GM21825 (cell line): Measurements from ENCODE around the gene SLC38A10.

Source experiments
- ATAC-seq: cut with Tn5 transposase; IDR thresholded peaks from one replicate; pipeline ENCODE4 v1.9.1; 2021; ENCODE audit warnings: mild to moderate bottlenecking, moderate library complexity; ENCODE audit not compliant: unreplicated experiment

SLC38A10 gene

DNA sequence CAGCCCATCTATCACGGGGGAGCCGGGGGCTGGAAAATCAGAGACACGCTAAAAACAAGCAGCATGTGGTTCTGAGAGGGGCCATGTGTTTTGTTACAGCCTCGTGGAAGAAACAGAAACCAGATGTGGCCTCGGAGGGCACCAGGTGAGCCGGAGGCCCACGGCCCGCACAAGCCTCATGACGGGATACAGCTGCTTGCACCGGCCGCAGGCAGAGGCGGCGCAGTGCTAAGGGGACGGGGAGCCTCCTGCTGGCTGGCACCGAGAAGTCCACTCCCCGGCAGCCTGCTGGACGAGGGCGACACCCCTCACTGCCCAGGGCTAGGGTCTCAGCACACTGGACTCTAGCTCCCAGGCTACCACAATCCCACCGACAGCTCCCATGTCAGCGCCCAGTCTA, 36.8 kb downstream of the SLC38A10 start:
- ATAC-seq: no peak

DNA sequence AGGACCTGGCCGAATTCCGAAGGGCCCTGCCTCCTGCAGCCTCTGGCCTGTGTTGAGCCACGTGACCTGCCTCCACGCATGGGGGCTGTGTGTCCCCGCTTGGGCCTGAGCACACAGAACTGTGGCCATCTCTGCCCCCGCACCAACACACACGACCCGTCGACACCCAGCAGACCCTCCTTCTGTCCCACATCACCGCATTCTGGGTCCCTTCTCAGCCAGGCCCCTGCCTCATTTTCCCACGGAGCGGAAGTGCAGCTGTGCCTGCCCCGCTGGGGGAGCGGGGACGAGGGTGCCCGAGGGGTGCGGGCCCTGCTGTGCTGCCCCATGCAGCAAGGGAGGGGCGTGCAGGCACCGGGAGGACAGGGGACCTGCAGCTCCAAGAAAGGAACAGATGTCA, 37.6 kb downstream of the SLC38A10 start:
- ATAC-seq: no peak

DNA sequence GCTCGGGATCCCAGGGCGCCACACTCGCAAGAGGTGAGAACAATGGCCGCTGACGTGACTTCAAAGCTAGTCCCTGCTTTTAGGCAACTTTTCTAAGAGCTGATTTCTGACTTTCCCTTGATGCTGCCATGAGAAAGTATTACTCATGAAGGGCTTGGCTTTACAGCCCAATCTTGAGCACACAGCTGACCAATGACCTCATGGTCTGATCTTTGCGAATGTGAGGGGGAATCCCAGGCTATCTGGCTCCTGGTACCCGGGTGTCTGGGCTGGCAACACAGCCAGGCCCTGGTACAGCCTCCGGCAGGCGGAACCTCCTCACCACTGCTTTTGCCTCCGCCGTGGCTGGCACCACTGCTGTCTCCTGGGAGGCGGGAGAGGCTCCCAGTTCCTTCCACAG, 38.5 kb downstream of the SLC38A10 start:
- no peak for ATAC-seq

DNA sequence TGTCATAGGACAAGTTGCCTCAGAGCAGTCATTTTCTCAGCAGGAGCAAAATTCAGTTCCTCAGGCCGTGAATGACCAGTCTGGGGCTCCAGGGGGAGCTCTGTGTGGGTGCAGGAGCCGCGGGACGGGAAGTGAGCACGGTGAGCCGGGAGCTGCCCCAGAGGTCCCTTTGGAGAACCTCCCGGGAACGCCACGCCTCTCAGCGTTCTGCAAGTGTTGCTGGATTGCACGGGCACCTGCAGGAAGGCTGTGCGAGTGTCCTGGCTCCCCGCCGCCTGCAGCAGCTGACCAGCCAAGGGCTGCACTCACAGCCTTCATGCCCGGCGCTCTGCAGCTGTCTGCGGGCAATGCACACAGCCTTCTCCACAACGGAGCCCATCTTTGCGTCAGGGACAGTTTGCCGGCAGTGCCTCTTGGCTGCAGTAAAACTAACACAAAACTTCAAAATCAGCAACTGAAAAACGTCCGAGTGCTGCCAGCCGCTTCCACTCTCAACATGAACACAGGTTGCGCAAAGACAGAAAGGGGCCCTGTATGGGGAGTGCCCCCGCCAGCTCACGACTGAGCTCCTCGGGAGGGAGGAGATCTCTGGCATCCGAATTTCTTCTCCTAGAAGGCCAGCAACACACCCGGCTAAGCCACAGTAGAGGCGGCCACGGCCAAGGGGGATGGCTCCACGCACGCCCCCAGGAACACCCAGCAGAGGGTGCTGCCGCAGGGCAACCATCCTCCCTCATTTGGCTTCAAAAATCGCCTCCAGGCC, 40.0 kb downstream of the SLC38A10 start:
- ATAC-seq: no peak

DNA sequence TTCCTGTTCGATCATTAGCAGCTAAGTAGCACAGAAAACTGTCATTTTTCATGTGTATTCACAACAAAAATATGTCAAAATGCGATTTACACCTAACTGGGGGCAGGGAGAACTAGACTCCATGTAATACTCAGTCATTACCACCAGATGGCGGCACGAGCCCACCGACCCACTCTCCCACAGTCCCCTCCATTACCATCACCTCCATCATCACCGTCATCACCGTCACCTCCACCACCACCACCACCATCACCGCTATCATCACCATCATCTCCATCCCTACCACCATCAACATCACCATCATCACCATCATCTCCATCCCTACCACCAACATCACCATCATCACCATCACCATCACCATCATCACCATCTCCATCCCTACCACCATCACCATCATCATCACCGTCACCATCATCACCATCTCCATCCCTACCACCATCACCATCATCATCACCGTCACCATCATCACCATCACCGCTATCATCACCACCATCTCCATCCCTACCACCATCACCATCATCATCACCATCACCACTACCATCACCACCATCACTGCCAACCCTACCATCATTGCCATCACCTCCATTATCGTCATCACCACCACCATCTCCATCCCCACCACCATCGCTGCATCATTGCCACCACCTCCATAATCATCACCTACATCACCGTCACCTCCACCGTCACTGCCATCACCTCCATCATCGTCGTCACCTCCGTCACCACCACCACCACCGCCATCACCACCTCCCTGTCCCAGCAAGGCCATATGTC, 41.6 kb downstream of the SLC38A10 start:
- ATAC-seq: no peak

DNA sequence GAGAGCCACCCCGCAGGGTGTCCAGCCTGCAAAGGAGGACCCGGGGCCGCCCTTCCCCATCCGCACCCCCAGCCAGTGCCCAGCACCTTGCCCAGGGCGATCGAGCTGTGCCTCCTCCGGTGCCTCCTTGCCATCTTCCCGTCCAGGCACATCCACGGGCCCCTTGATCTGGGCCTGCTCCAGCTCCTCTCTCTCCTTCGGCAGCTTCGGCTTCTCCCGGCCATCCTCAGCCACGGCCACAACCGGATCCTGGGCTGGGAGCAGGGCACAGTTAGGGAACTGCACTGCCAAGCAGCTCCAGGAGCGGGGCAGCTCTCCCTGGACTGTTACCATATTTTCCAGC, 42.1 kb downstream of the SLC38A10 start:
- ATAC-seq: no peak

DNA sequence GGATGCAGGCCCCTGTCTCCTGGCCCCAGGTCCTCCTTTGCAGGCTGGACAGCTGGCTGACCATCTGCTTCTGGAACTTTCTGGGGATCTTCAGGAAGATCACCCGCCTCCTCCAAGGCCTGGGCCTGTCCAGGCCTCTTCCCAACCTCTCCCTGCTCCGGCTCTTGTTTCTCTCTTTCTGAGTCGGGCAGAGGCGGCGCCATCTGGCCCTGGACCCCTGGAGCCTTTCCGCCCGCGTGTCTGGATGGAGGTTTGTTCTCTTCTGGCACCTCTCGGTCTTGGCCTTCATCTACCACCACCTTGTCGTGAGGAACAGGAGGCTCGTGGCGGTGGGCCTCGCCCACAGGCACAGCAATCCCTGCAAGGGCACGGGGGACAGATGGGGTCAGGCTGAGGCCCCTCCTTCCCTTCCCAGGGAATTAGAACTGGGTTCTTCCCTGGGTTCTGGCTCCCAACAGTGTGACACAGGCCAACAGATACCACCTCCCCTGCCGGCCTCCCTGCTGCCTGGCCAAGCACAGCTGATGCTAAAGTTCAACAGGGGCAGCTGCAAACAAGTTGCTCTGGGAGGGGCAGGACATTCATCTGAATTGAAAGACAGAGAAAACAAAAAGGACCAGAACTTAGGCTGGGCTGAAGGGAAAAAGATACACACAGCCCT, 42.7 kb downstream of the SLC38A10 start:
- ATAC-seq: no peak

DNA sequence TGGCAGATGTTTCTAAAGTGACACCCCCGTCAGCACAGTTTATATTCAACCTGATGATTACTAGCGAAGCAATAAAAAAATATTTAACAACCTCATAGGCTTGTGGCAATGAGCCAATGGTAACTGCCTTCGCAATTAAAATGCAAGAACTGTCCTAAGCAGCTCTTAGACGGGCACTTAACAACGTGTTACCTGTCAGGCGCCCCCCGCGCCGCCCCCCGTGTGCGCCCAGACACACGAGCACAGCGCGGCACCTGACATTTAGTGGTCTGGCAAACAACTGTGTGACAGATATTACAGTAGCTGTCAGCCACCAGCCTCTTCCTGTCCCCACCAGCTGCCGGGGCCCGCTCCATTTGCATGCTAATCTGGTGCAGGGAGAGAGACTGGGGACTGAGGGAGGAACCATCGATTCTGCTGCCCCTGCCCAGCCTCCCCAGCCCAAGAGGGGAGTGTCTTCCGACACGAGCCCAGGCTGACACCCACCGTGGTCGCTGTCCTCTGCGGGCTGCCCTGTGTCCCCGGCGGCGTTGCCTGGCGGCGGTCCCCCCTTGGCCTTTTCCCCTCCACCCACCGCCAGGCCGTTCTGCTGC, 43.3 kb downstream of the SLC38A10 start:
- no peak for ATAC-seq

DNA sequence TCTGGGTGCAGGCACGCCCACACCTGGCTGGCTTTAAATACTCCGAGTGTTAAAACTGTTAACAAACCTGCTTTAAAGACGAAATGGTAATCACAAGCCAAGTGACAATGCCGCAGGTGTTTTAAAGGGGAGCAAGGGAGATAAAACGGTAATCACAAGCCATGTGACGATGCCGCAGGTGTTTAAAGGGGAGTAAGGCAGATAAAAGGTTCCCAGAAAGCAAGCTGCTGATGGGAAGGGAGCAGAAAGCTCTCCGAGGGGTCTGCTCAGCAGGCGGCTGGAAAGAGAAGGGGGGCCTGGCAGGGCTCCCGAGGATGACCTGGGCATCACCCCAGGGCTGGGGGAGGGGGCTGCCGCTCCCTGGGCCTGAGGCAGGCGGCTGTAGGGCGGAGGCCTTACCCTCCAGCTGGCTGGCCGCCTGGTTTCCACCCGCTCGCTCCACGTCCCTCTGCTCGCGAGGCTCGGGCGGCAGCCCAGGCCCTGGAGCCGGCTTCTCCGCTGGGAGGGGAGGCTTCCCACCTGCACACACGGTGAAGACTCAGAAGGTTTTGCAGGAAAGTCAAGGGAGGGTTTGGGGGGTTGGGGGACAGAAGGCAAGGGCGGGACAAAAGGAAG, 43.9 kb downstream of the SLC38A10 start:
- ATAC-seq: no peak

DNA sequence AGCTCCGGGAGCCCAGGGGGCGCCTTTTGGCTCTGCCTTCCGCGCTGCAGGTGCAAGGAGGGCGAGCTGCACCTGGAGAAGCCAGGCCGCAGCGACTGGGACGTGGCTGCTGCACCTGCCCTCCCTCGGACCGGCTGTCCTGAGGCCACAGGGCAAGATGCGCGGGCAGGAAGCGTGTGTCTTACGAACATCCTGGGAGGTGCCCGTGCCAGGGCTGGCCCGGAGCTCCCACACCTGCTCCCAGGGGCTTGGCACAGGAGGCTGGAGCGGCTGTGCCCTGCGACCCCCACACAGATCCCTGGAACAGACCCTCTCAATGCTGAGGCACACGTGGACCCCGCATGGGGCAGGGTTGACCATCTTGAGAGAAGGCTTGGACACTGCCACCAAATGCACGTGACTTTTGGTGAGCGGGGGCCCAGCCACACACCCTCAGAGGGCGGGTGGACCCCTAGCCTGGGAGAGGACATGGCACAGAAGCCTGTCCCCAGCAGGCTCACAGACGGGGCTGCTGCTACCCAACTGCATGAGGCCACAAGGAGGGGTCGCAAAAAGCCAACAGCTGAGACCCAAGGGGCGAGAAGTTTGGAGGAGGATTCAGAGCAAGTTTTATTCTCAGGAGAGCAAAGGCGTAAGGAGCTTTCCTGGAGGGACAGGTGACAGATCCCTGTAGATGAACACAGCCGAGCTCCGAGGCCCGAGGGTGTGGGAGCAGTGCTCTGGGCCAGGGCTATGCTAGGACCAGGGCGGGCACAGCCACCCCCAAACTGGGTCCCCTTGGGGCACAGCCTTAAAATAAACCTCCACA, 44.6 kb downstream of the SLC38A10 start:
- ATAC-seq: no peak

DNA sequence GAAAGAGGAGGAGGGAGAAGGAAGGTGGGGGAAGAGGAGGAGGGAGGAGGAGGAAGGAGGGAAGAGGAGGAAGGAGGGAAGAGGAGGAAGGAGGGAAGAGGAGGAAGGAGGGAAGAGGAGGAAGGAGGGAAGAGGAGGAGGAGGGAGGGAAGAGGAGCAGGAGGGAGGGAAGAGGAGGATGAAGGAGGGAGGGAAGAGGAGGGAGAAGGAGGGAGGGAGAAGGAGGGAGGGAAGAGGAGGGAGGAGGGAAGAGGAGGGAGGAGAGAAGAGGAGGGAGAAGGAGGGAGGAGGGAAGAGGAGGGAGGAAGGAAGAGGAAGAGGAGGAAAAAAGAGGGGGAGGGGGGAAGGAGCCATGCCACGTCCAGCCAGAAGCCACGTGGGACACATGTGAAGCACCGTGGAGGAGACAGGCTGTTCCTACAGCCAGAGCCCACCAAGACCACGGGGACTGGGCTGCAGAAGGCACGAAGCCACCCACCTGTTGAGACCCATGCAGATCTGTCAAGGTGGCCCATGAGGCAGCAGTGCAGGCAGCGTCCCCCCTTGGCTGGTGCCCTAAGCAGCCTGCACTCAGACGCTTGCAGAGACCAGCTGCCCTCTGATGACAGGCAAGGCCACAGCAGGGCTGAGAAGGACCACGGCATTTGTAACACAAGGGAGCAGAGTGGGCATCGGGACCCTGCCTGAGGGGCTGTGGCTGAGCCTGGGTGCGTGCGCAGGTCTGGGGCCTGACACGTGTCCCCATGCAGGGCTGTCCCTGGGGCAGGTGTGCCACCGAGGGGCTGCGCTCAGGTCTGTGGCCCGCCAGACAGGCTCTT, 45.7 kb downstream of the SLC38A10 start:
- ATAC-seq: no peak

DNA sequence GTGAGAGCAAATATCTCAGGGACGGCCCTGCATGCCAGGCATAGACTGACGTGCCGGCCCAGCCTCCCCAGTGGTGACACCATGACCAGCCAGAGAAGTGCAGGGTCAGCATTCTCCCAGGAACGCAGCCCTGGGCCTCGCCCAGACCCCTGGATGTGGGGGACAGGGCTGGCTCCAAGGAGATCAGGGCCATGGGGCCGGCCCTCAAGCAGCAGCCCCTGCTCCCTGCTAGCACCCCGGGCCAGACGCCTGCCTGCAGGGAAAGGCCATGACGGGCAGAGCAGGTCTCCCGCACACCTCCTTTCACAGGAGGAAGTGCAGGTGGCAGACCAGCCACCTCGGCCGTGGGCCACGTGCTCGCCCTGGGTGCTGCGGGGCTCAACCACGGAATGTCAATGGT, 46.5 kb downstream of the SLC38A10 start:
- no peak for ATAC-seq

DNA sequence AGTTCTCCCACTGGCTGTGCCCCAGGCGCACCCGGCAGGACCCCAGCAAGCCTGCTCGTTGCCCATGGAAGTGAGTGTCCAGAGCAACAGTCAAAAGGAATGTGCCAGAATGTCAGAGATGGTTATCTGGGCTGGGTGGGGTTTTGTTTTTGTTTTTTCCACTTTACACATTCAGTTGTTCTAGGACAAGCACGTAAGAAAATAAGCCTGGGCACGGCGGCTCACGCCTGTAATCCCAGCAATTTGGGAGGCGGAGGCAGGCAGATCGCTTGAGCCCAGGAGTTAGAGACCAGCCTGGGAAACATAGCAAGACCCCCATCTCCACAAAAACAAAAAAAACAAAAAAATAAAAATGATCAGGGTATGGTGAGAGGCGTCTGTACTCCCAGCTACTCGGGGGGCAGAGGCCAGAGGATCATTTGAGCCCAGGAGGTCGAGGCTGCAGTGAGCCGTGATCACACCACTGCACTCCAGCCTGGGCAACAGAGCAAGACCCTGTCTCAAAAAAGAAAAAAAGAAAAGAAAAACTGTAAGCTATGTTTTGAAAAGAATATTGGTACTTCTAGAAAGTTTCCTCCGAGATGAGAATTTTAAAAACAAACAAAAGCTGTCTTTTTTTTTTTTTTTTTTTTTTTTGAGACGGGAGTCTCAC, 47.6 kb downstream of the SLC38A10 start:
- no peak for ATAC-seq

DNA sequence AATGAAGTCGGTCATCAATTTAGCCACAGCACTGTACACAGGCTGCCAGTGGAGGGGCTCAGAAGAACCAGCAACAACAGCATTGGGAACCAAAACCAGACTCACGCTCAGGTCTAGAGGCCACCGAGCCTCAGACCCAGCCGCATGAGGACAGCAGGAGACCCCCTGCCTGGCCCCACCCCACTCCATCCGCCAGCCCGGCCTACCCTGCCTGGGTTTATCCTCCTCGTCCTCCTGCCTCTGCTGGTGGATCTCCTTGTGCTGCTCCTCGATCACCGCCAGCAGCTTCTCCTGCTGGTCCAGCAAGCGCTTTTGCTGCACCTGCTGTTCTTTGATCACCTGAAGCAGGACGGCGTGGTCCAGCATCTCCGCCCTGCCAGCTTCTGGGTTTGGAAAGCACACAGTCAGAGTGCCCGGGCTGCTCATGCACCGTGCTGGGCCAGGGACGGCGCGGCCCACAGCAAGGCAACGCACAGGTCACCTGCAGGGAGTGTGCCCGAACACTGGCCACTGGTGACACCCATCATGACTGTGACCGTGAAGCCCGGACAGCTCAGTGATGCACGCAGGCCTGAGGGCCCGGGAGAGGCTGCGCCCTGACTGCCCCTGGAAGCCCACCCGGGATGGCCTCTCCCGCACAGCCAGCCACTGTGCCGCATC, 48.3 kb downstream of the SLC38A10 start:
- no peak for ATAC-seq

DNA sequence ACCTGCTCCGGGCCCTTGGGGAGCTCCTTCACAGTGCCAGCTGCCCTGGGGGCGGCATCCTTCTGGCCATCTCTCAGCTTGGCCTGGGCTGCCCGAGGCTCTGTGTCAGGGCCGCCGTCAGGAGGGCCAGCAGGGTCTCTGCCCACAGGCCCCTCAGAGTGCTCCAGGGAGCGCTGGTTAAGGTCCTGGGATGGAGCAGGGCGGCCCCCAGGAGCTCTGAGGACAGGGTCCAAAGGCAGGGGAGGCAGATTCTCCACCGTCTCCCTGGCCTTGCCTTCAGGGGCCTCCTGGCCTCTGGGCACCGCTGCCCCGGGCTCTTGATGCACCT, 48.8 kb downstream of the SLC38A10 start:
- no peak for ATAC-seq

DNA sequence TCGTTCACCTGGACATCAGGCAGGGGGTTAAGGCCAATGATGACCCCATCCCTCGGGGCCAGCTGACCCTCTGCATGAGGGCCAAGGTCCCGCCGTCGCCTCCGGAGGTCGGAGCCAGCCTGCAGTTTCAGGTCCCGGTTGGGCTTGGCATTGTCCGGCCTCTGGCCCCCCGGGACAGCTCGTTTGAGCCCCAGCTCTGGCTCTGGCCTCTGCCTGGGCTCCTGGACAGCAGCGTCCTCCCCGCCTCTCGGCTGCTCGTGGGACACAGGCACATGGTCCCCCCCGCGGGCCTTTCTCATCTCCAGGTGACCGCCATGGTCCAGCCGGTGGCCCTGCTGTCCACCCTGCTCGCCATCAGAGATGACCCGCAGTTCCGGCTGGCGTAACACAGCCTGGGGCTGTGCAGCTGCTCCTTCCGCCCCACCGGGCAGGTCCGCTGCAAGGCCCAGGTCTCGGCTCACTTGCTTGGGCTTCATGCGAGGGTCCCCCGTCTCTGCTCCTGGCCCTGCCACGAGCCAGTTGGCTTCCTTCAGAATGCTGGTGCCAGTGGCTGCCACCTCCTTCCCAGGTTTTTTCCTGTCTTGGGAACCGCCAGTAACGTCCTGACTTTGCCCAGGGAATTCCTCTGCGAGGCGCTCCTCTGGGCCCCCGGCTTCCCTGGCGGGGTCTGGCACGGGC, 49.3 kb downstream of the SLC38A10 start:
- no peak for ATAC-seq

DNA sequence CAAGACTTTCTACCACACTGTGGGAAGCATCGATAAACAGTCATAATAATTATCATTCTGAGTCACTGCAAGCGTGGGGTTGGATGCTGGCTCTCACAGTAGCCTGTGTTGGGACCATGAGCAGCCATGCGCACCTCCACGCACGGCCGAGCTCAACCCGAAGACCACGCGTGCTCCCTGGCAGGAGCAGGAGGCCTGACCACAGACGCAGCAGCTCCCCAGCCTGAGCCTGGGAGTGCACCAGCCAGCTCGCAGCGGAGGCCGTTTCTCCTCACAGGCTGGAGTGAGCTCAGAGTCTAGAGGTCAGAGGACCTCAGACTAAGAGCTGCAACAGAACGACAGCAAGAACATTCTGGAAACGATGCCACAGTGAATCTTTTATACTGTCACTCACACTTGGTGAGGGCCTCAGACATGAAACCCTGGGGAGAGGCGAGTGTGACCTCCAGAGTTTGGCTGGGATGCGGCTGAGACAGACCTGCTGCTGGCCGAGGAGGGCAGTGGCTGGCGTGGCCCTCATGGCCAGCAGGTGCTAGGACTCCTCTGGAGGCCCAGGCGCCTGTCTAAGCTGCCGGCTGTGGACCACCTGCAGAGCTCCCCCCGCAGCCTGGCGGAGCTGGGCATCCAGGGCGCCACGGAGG, 50.0 kb downstream of the SLC38A10 start:
- no peak for ATAC-seq
